ENCODE measurements around the gene NFKBIE.

- TF ChIP-seq, protein P1, sequence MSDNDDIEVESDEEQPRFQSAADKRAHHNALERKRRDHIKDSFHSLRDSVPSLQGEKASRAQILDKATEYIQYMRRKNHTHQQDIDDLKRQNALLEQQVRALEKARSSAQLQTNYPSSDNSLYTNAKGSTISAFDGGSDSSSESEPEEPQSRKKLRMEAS (IDR thresholded peaks at IDR 0.05) = no peak
- TF ChIP-seq, protein P2, sequence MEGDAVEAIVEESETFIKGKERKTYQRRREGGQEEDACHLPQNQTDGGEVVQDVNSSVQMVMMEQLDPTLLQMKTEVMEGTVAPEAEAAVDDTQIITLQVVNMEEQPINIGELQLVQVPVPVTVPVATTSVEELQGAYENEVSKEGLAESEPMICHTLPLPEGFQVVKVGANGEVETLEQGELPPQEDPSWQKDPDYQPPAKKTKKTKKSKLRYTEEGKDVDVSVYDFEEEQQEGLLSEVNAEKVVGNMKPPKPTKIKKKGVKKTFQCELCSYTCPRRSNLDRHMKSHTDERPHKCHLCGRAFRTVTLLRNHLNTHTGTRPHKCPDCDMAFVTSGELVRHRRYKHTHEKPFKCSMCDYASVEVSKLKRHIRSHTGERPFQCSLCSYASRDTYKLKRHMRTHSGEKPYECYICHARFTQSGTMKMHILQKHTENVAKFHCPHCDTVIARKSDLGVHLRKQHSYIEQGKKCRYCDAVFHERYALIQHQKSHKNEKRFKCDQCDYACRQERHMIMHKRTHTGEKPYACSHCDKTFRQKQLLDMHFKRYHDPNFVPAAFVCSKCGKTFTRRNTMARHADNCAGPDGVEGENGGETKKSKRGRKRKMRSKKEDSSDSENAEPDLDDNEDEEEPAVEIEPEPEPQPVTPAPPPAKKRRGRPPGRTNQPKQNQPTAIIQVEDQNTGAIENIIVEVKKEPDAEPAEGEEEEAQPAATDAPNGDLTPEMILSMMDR (IDR thresholded peaks at IDR 0.05; ENCODE audit: low read depth, low read length, missing input control) = no peak
- TF ChIP-seq REST (IDR thresholded peaks at IDR 0.05) (no peak), YY1 (IDR thresholded peaks at IDR 0.05) (no peak), RXRA (IDR thresholded peaks at IDR 0.05) (no peak), ZBTB33 (IDR thresholded peaks at IDR 0.05) (no peak), FOXA1 (IDR thresholded peaks at IDR 0.05) (no peak), NR2F2 (IDR thresholded peaks at IDR 0.05) (no peak), TAF1 (conservative IDR thresholded peaks at IDR 0.05) (no peak)
- TF ChIP-seq, protein P3, sequence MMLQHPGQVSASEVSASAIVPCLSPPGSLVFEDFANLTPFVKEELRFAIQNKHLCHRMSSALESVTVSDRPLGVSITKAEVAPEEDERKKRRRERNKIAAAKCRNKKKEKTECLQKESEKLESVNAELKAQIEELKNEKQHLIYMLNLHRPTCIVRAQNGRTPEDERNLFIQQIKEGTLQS (IDR thresholded peaks at IDR 0.05) = no peak
Measured at GRCh38 chr6:44250067-44250717, 15.2 kb downstream of the NFKBIE start.

Measured in liver (tissue), 3 donors.